Measurements from ENCODE around the gene WDR41.

Gene WDR41

GRCh38 chr5:77437194-77437593 lies 54.9 kb downstream of the WDR41 start:
- Histone ChIP-seq H3K9me3 (ENCODE audit: control insufficient read depth, low read length) (no peaks in the 10 kb centered on the region), H3K79me2 (no peaks in the 10 kb centered on the region), H3K4me1 (no peaks in the 10 kb centered on the region), H3K4me2 (ENCODE audit: low read length) (no peak overlapping the region), H3K27me3 (ENCODE audit: control insufficient read depth, insufficient read depth, low read length) (no peaks in the 10 kb centered on the region), H3K27ac (no peak overlapping the region), H2AFZ (no peak overlapping the region), H3K9ac (no peak overlapping the region), H3K36me3 (ENCODE audit: control insufficient read depth, insufficient read depth, low read length) (no peaks in the 10 kb centered on the region), H3K4me3 (ENCODE audit: low read depth, low read length) (no peak overlapping the region)
- no peak for TF ChIP-seq CTCF (IDR thresholded peaks at IDR 0.05)

- Histone ChIP-seq H3K79me2 (no peaks in the 10 kb centered on the region), H3K27ac (no peak overlapping the region), H3K4me1 (no peaks in the 10 kb centered on the region), H3K9ac (no peak overlapping the region), H2AFZ (no peak overlapping the region), H3K27me3 (ENCODE audit: control insufficient read depth, insufficient read depth, low read length) (no peaks in the 10 kb centered on the region), H3K36me3 (ENCODE audit: control insufficient read depth, insufficient read depth, low read length) (no peaks in the 10 kb centered on the region), H3K9me3 (ENCODE audit: control insufficient read depth, low read length) (no peaks in the 10 kb centered on the region), H3K4me2 (ENCODE audit: low read length) (no peak overlapping the region), H3K4me3 (ENCODE audit: low read depth, low read length) (no peak overlapping the region)
- no peak for TF ChIP-seq CTCF (IDR thresholded peaks at IDR 0.05)
These were observed 60.4 kb downstream of the WDR41 start for GRCh38 chr5:77431719-77432118.

- H3K36me3 ChIP-seq (ENCODE audit: control insufficient read depth, insufficient read depth, low read length): no peaks in the 10 kb centered on the region
These were observed 60.8 kb downstream of the WDR41 start for GRCh38 chr5:77431286-77431685.

GRCh38 chr5:77430726-77431125 lies 61.4 kb downstream of the WDR41 start:
- Histone ChIP-seq H3K79me2 (no peaks in the 10 kb centered on the region), H3K9me3 (ENCODE audit: control insufficient read depth, low read length) (no peaks in the 10 kb centered on the region), H2AFZ (no peak overlapping the region), H3K27ac (no peak overlapping the region), H3K9ac (no peak overlapping the region), H3K4me3 (ENCODE audit: low read depth, low read length) (no peak overlapping the region), H3K36me3 (ENCODE audit: control insufficient read depth, insufficient read depth, low read length) (no peaks in the 10 kb centered on the region), H3K27me3 (ENCODE audit: control insufficient read depth, insufficient read depth, low read length) (no peaks in the 10 kb centered on the region), H3K4me2 (ENCODE audit: low read length) (no peak overlapping the region), H3K4me1 (no peaks in the 10 kb centered on the region)
- no peak for TF ChIP-seq CTCF (IDR thresholded peaks at IDR 0.05)

More at GRCh38 chr5:77431286-77431685, 60.8 kb downstream of the WDR41 start:
- Histone ChIP-seq H3K27me3 (ENCODE audit: control insufficient read depth, insufficient read depth, low read length) (no peaks in the 10 kb centered on the region), H3K4me2 (ENCODE audit: low read length) (no peak overlapping the region), H2AFZ (no peak overlapping the region), H3K4me3 (ENCODE audit: low read depth, low read length) (no peak overlapping the region), H3K9me3 (ENCODE audit: control insufficient read depth, low read length) (no peaks in the 10 kb centered on the region), H3K27ac (no peak overlapping the region), H3K4me1 (no peaks in the 10 kb centered on the region), H3K9ac (no peak overlapping the region), H3K79me2 (no peaks in the 10 kb centered on the region)
- no peak for TF ChIP-seq CTCF (IDR thresholded peaks at IDR 0.05)

GRCh38 chr5:77428526-77428925 lies 63.6 kb downstream of the WDR41 start:
- H3K9ac ChIP-seq: no peak overlapping the region
- H3K79me2 ChIP-seq: no peaks in the 10 kb centered on the region
- H3K36me3 ChIP-seq (ENCODE audit: control insufficient read depth, insufficient read depth, low read length): no peaks in the 10 kb centered on the region
- no peak overlapping the region for H3K4me3 ChIP-seq (ENCODE audit: low read depth, low read length)
- H3K27me3 ChIP-seq (ENCODE audit: control insufficient read depth, insufficient read depth, low read length): no peaks in the 10 kb centered on the region
- TF ChIP-seq CTCF (IDR thresholded peaks at IDR 0.05): no peak
- H3K4me2 ChIP-seq (ENCODE audit: low read length): no peak overlapping the region
- no peaks in the 10 kb centered on the region for H3K9me3 ChIP-seq (ENCODE audit: control insufficient read depth, low read length)
- H3K27ac ChIP-seq: no peak overlapping the region
- H2AFZ ChIP-seq: no peak overlapping the region
- no peaks in the 10 kb centered on the region for H3K4me1 ChIP-seq

Measured in parathyroid adenoma (tissue), 2 donors.